NCI-H2107 treated with DMSO at 0.1 percent for 48 hours (cell line): Measurements from ENCODE around the gene CSPG4.
A peak's percentile ranks its signal among the peaks of the same experiment; 100 is the strongest.

Experiments
- DNase-seq: peaks from one replicate; lab custom pipeline; 2025; ENCODE audit not compliant: unreplicated experiment; lab: John Stamatoyannopoulos, UW

The CSPG4 gene

GRCh38 chr15:75672646-75673425 lies 39.8 kb downstream of the CSPG4 start:
- DNase-seq, result no peak

- no peak for DNase-seq
These were observed 40.7 kb downstream of the CSPG4 start for GRCh38 chr15:75671730-75672602.

GRCh38 chr15:75669879-75670212 lies 42.8 kb downstream of the CSPG4 start:
- no peak for DNase-seq

- no peak for DNase-seq
These were observed 43.3 kb downstream of the CSPG4 start for GRCh38 chr15:75669191-75669878.

- no peak for DNase-seq
These were observed 45.7 kb downstream of the CSPG4 start for GRCh38 chr15:75666823-75667501.

GRCh38 chr15:75663931-75664421 lies 48.7 kb downstream of the CSPG4 start:
- no peak for DNase-seq

GRCh38 chr15:75662823-75663519 lies 49.7 kb downstream of the CSPG4 start:
- no peak for DNase-seq

- no peak for DNase-seq
These were observed 50.9 kb downstream of the CSPG4 start for GRCh38 chr15:75661756-75662140.

GRCh38 chr15:75661100-75661755 lies 51.4 kb downstream of the CSPG4 start:
- no peak for DNase-seq

GRCh38 chr15:75659928-75660645 lies 52.6 kb downstream of the CSPG4 start:
- DNase-seq, result no peak

GRCh38 chr15:75659141-75659771 lies 53.4 kb downstream of the CSPG4 start:
- DNase-seq, result no peak

GRCh38 chr15:75656813-75657212 lies 55.8 kb downstream of the CSPG4 start:
- no peak for DNase-seq

GRCh38 chr15:75656331-75656730 lies 56.3 kb downstream of the CSPG4 start:
- DNase-seq, result no peak

- peak; percentile 48 for DNase-seq
These were observed 56.7 kb downstream of the CSPG4 start for GRCh38 chr15:75655931-75656330.

- DNase-seq, result no peak
These were observed 58.3 kb downstream of the CSPG4 start for GRCh38 chr15:75654201-75654907.

GRCh38 chr15:75653347-75653913 lies 59.2 kb downstream of the CSPG4 start:
- no peak for DNase-seq

- DNase-seq, result no peak
These were observed 60.7 kb downstream of the CSPG4 start for GRCh38 chr15:75651810-75652543.
